Fibroblast of upper back skin (primary cell): ENCODE data around the gene CALML6.
A peak's percentile ranks its signal among the peaks of the same experiment; 100 is the strongest.

Experiments used
- DNase-seq: peaks from one replicate; pipeline ENCODE4 v3.0.0-alpha.2; 2013

Gene CALML6

DNA sequence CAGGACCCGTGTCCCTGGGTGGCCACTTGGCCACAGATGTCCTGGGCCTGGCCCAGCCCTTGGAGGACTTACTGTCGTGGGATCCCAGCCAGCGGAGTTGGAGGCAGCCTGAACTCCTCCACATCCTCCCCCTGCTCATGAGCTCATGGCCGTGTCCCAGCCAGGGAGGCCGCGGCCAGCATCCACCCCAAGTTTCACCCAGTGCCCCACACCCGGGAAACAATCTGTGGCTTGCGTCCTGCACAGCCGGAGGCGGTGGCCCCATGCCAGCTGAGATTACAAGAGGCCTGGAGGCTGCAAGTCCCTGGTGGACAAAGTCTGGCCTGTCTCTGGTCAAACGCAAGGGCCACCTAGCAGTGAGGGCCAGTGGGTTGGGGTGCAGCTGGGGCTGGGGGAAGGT is 31.5 kb downstream of the CALML6 start:
- no peak for DNase-seq

GRCh38 chr1:1947493-1947892 is 32.4 kb downstream of the CALML6 start:
- no peak for DNase-seq

- DNase-seq, result no peak
Observed at GRCh38 chr1:1948783-1949182, 33.7 kb downstream of the CALML6 start.

DNA sequence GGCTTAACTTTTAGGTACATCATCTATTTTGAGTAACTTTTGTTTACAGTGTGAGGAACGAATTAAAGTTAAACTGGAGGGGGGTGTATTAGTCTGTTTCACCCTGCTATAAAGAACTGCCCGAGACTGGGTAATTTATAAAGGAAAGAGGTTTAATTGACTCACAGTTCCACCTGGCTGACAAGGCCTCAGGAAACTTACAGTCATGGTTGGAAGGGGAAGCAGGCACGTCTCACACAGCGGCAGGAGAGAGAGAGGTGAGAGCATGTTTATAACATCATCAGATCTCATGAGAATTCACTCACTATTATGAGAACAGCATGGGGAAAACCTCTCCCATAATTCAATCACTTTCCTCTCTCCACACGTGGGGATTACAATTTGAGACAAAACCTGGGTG is 35.9 kb downstream of the CALML6 start:
- no peak for DNase-seq

- no peak for DNase-seq
Observed at GRCh38 chr1:1954015-1954414, 39.0 kb downstream of the CALML6 start.

- no peak for DNase-seq
Observed at GRCh38 chr1:1954831-1955441, 39.9 kb downstream of the CALML6 start.

DNA sequence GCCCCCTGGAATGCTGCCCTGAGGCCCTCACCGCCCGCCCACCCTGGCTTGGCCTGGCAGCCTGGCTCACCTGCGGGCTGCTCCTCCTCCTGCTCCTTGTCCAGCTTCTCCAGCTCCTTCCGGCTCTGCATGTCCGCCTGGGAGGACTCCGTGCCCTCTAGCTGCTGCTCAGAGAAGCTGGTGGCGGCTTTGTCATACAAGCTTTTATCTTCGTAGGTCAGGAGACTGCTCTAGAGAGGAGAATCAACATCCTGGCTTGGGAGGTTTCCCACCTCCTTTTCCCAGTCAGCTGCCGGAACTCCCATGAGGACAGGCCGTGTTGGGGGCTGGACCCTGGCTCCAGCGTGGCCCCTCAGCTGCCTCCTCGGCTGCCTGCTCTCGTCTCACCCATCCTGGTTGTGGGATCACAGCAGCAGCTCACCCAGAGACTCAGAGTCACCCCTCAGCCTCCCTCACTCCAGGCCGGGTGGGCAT is 40.6 kb downstream of the CALML6 start:
- DNase-seq, result no peak

GRCh38 chr1:1956101-1956500 is 41.0 kb downstream of the CALML6 start:
- DNase-seq, result no peak

DNA sequence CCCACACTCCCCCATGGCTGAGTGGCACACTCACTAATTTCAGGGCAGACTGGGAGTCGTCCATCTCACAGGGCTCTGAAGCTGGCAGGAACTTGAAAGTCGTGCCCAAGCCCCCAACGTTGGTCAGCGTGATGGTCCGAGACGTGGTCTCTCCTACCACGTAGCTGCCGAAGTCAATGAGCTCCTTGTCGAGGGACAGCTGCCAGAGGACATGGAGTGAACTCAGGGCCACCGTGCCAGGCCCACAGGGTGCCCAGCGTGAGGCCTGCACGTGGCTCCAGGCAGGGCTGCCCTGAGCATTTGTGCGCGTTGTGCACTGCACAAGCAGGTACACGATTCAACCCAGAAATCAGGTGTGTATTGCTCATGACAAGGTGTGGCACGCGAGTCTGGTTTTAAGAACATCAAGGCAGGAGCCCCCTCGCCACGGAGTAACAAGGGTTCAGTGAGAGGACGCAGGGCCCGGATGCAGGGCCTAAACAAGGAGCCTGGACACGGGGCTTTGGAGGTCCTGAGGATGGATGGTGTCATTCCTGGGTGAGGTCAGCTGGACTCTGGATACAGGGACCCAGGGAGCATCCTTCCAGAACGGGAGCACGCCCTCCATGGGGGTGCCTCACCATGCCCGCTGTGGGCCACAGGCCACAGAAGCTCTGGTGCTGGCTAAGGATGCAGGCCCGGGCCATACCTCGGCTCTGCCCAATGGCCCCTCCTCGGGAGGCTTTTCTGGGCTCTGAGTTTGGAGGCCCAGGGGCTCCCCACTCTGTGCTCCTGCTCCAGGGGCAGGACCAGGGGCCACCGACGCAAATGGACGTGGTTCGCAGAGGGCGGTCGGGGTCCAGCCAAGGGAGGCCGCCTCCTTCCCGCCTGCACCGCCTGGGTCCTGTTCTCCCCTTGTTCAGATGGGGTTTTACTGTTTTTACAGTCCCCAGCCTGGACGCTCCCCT is 41.8 kb downstream of the CALML6 start:
- no peak for DNase-seq

DNA sequence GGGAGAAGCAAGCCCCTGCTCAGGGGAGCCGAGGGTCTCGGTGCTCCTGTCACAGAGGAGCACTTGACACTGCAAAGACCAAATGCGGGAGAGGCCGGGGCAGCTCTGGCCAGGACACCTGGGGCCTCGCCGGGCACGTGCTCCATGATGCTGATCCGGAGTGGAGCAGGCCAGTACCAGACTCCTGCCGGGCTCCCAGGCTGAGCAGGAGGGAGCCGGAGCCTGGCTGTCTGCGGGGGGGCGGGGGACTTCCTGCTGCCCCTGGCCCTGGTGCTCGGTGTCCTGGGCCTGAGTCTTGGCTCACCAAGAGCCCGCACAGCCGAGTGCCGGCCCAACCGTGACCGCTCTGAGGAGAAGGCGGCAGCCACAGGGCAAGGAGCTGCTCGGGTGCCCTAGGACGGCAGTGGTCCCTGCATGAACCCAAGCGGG is 42.5 kb downstream of the CALML6 start:
- DNase-seq, result no peak

- DNase-seq, result no peak
Observed at GRCh38 chr1:1958071-1958541, 43.0 kb downstream of the CALML6 start.

GRCh38 chr1:1959459-1959839 is 44.4 kb downstream of the CALML6 start:
- DNase-seq, result no peak

DNA sequence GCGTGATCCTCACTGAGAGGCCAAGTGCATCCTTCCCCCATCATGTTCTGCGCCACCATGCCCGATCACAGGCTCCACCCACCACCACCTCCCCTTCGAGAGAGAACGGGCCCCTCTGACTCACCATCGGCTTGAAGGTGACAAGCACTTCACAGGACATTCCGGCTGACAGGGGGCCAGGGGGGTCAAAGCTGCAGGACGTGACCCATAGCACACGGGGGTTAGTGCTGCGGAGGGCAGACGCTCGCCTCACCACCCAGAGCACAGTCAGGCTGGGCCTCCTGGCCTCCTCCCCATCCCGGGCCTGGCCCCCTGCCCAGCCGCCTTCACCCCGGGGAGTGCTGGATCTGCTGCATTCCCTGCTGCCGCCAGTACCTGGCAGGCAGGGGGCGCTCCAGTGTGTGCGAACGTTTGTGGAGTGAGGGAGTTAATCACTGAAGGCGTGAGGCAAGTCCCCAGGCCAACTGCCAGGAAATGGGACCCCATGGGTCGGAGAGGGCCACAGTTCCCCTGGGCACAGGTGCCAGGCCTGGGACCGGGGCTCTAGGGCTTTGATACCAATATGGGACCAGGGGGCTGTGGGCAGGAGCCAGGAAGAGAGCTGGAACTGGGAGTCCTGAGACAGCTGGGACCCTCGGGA is 44.9 kb downstream of the CALML6 start:
- DNase-seq, result peak; percentile 70

GRCh38 chr1:1960480-1961196 is 45.6 kb downstream of the CALML6 start:
- no peak for DNase-seq

- no peak for DNase-seq
Observed at GRCh38 chr1:1962752-1963151, 47.7 kb downstream of the CALML6 start.

- DNase-seq, result no peak
Observed at GRCh38 chr1:1963570-1963969, 48.5 kb downstream of the CALML6 start.

- DNase-seq, result no peak
Observed at GRCh38 chr1:1964811-1965210, 49.8 kb downstream of the CALML6 start.

GRCh38 chr1:1965546-1965945 is 50.5 kb downstream of the CALML6 start:
- no peak for DNase-seq

- no peak for DNase-seq
Observed at GRCh38 chr1:1966071-1966740, 51.1 kb downstream of the CALML6 start.
